HL-60 (cell line): ENCODE data around the gene QSOX2.

ENCODE experiments used
- DNase-seq, 2 experiments: peaks; one replicate each; pipeline ENCODE4 v3.0.0-alpha.2; 2010 to 2020; ENCODE audit warnings: low read depth in 1 of 2, low spot score in 1 of 2
- H3K27ac ChIP-seq: fragments of 250-450 bp; sonication (Bioruptor Pico); replicated peaks from 2 replicates; pipeline ENCODE4 v1.5.1; 2020; ENCODE audit warnings: mild to moderate bottlenecking, moderate library complexity
- H3K27me3 ChIP-seq: fragments of 250-450 bp; sonication (Bioruptor Pico); 2 replicates; pipeline ENCODE4 v1.5.1; 2021; ENCODE audit warnings: mild to moderate bottlenecking, moderate library complexity; ENCODE audit not compliant: insufficient read depth, poor library complexity, severe bottlenecking
- H3K4me3 ChIP-seq: replicated peaks from 2 replicates; pipeline ENCODE4 v1.5.1; 2011; ENCODE audit warnings: mild to moderate bottlenecking, control low read depth, low read length; ENCODE audit not compliant: insufficient read depth
- CTCF ChIP-seq: IDR thresholded peaks from one replicate; pipeline ENCODE4 v1.5.1; 2011; ENCODE audit warnings: low read length, control low read depth, inconsistent platforms; ENCODE audit not compliant: insufficient read depth
- GABPA ChIP-seq: IDR thresholded peaks from 2 replicates; pipeline ENCODE4 v1.6.1; 2012; ENCODE audit warnings: low read depth
- POLR2AphosphoS5 ChIP-seq: IDR thresholded peaks from 2 replicates; pipeline ENCODE4 v1.6.1; 2012; ENCODE audit warnings: low read depth
- SPI1 ChIP-seq: IDR thresholded peaks from 2 replicates; pipeline ENCODE4 v1.6.1; 2012; ENCODE audit warnings: low read depth, mild to moderate bottlenecking, borderline replicate concordance
- TF ChIP-seq, protein P1 (sequence below): IDR thresholded peaks from 2 replicates; pipeline ENCODE4 v1.6.1; 2012; ENCODE audit warnings: low read depth; ENCODE audit not compliant: insufficient replicate concordance

QSOX2 gene

DNA sequence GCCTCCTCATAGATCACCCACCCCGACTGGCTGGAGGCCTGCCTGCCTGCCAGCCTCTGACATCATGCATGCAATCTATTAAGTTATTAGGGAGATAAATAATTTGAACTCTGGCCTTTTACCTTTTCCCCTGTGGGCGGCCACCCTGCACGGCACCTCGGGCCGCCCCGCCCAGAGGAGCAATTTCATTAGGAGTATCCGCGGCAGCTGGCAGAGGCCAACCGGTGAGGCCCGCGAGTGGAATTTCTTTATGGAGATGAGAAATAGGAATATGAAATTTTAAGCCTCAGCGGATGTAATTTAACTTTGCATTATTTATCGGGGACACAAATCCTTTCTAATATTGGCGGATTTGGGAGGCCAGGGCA is 63.2 kb downstream of the QSOX2 start:
- Histone ChIP-seq H3K4me3 (no peak overlapping the region), H3K27me3 (no peaks in the 10 kb centered on the region), H3K27ac (no peak overlapping the region)
- no peak for DNase-seq
- TF ChIP-seq GABPA = no peak
- TF ChIP-seq, protein P1, sequence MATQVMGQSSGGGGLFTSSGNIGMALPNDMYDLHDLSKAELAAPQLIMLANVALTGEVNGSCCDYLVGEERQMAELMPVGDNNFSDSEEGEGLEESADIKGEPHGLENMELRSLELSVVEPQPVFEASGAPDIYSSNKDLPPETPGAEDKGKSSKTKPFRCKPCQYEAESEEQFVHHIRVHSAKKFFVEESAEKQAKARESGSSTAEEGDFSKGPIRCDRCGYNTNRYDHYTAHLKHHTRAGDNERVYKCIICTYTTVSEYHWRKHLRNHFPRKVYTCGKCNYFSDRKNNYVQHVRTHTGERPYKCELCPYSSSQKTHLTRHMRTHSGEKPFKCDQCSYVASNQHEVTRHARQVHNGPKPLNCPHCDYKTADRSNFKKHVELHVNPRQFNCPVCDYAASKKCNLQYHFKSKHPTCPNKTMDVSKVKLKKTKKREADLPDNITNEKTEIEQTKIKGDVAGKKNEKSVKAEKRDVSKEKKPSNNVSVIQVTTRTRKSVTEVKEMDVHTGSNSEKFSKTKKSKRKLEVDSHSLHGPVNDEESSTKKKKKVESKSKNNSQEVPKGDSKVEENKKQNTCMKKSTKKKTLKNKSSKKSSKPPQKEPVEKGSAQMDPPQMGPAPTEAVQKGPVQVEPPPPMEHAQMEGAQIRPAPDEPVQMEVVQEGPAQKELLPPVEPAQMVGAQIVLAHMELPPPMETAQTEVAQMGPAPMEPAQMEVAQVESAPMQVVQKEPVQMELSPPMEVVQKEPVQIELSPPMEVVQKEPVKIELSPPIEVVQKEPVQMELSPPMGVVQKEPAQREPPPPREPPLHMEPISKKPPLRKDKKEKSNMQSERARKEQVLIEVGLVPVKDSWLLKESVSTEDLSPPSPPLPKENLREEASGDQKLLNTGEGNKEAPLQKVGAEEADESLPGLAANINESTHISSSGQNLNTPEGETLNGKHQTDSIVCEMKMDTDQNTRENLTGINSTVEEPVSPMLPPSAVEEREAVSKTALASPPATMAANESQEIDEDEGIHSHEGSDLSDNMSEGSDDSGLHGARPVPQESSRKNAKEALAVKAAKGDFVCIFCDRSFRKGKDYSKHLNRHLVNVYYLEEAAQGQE = no peak
- no peak for TF ChIP-seq POLR2AphosphoS5
- TF ChIP-seq CTCF = no peak
- TF ChIP-seq SPI1 = no peak

GRCh38 chr9:136181784-136182419 is 63.7 kb downstream of the QSOX2 start:
- no peak overlapping the region for H3K27ac ChIP-seq
- no peak overlapping the region for H3K4me3 ChIP-seq
- TF ChIP-seq, protein P1 = no peak
- TF ChIP-seq POLR2AphosphoS5 (no peak), GABPA (no peak), CTCF (no peak), SPI1 (no peak)
- no peak for DNase-seq
- H3K27me3 ChIP-seq = no peaks in the 10 kb centered on the region

DNA sequence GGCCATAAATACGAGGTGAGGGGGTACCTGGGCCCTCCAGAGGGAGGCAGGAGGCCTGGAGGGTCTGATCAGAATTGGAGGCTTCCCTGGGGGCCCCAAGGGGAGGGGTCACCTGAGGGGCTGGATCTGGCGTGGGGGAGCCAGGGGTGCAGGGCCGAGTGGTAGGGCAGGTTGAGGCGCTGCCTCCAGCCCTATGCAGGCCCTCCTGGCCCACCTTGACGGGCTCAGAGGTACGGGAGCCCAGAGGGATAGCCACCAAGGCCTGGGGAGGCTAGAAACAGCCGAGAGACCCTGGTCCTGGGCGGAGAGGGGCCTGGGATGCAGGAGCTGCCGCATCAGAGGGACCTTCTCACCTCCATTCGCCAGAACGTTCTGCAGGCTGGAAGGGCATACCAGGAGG is 65.0 kb downstream of the QSOX2 start:
- H3K27me3 ChIP-seq = no peaks in the 10 kb centered on the region
- TF ChIP-seq POLR2AphosphoS5 (no peak), GABPA (no peak)
- TF ChIP-seq, protein P1 = no peak
- H3K27ac ChIP-seq = no peak overlapping the region
- H3K4me3 ChIP-seq = no peak overlapping the region
- DNase-seq = no peak

DNA sequence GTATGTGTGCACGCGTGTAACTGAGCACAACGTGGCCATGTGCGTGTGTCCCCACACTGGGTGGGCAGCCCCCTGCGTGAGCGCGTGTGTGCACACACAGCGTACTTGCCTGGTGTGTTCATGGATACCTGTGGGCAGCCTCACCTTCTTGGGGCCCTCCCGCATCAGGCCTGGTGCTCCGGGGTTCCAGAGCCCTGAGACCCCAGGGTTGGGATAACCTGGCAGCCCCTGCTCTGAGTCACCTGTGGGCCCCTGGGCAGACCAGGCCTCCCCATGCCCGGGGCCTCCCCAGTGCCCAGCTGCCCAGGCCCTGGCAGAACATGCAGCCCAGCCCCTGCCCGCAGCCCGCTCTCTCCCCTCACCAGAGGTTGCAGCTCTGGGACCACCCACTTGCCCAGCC is 65.9 kb downstream of the QSOX2 start:
- Histone ChIP-seq H3K4me3 (no peak overlapping the region), H3K27ac (no peak overlapping the region), H3K27me3 (no peaks in the 10 kb centered on the region)
- no peak for TF ChIP-seq SPI1
- TF ChIP-seq CTCF = no peak
- no peak for TF ChIP-seq POLR2AphosphoS5
- no peak for TF ChIP-seq GABPA
- TF ChIP-seq, protein P1 = no peak
- no peak for DNase-seq
